Measurements from ENCODE around the gene FBXO31. TPM values are rescaled to one million over a fixed set of nuclear protein-coding genes. Genes with fewer than 3 reads are reported as not detected.
A peak's percentile ranks its signal among the peaks of the same experiment; 100 is the strongest.

FBXO31 gene
- total and polyA plus RNA-seq, 12 donors, result 15.1 to 94.3 (median 72.4) TPM

DNA sequence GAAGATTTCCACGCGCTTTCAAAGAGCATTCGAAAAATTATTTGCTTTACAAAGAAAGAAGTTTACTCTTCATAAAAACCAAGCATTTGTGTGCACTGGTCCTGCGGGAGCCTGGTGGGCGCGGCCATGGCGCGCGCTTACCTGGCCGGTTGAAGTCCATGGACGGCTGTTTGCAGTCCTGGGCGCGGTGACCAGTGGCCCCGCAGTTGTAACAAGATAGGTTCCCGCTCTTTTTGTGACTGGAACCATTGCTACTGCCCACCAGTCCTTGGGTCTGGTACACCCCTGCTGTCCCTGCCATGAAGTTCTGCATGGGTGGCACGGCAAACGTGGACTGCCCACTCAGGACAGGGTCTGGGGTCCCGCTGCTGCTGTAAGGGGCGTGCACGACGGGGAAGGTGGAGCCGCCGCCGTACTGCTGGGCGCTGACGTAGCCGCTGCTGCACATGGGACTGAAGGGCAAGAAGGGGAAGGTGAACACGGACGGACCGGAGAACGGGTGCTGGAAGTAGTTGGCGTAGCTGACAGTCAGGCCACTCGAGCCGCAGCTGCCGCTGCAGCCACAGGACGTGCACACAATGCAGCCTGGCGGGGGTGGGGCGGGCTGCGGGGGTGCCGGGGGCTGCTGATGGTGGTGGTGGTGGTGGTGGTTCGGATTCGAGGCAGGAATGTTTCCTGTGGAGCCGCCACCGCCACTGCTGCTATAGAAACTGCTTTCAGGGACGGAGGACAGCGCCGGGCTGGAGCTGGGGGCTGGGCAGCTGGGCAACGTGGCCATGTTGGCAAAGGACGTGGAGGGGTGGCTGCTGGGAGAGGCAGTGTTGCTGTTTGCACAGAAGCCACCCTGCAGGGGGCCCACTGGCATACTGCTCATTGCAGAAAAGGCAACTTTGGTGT lies 28.0 kb upstream of the FBXO31 start:
- TF ChIP-seq, protein P1, sequence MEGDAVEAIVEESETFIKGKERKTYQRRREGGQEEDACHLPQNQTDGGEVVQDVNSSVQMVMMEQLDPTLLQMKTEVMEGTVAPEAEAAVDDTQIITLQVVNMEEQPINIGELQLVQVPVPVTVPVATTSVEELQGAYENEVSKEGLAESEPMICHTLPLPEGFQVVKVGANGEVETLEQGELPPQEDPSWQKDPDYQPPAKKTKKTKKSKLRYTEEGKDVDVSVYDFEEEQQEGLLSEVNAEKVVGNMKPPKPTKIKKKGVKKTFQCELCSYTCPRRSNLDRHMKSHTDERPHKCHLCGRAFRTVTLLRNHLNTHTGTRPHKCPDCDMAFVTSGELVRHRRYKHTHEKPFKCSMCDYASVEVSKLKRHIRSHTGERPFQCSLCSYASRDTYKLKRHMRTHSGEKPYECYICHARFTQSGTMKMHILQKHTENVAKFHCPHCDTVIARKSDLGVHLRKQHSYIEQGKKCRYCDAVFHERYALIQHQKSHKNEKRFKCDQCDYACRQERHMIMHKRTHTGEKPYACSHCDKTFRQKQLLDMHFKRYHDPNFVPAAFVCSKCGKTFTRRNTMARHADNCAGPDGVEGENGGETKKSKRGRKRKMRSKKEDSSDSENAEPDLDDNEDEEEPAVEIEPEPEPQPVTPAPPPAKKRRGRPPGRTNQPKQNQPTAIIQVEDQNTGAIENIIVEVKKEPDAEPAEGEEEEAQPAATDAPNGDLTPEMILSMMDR (IDR thresholded peaks at IDR 0.05), result no peak
- Histone ChIP-seq H3K27ac (no peak overlapping the region), H3K27me3 (no peaks in the 10 kb centered on the region), H3K4me1 (peaks cover 0 to 18% (median 0%) of the 10 kb centered on the region in 9 donors), H3K9me3 (no peaks in the 10 kb centered on the region), H3K36me3 (peaks cover 0 to 100% (median 66%) of the 10 kb centered on the region in 9 donors), H3K4me3 (no peak overlapping the region)
- DNase-seq (no peak), ATAC-seq (peak in 1 of 8 donors; percentile 13)
- intact Hi-C loops (cut with DNase I), result loop anchor here in 5 of 10 donors (10.0 kb wide), 3 partner anchors 133 to 353 kb away; partner anchors contain the start of gene KLHDC4 (in 1 of the 5)
- 95% methylated on average over 49 of the region's 49 CpGs for WGBS, 2 donors

DNA sequence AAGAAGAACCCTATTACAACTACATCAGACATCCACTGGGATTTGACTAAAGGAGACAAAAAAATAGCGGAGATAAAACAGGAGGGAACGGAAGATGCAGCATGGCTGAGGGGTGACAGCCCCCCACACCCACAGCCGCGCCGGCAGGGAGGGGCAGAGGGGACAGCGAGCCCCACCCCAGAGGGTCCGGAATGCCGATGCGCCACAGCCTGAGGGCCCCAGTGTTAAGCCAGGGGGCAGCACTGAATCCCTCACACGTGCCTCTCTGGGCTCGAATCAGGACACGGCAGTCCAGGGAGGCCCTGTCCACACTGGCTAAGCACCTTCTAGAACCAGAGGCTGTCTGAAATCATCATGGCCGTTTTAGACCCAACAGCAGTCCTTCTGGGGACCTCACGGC lies 27.4 kb upstream of the FBXO31 start:
- Histone ChIP-seq H3K9me3 (no peaks in the 10 kb centered on the region), H3K27ac (no peak overlapping the region), H3K36me3 (peaks cover 0 to 100% (median 59%) of the 10 kb centered on the region in 9 donors), H3K27me3 (no peaks in the 10 kb centered on the region), H3K4me1 (peaks cover 0 to 20% (median 0%) of the 10 kb centered on the region in 9 donors), H3K4me3 (no peak overlapping the region)
- TF ChIP-seq, protein P1 (IDR thresholded peaks at IDR 0.05), result peak in 1 of 9 donors; percentile 10
- WGBS, 2 donors, result 85 to 89% methylated on average over 14 of the region's 14 CpGs
- ATAC-seq (no peak), DNase-seq (no peak)
- intact Hi-C loops (cut with DNase I), result loop anchor here in 5 of 10 donors (10.0 kb wide), 3 partner anchors 134 to 354 kb away; partner anchors contain the start of gene KLHDC4 (in 1 of the 5)

DNA sequence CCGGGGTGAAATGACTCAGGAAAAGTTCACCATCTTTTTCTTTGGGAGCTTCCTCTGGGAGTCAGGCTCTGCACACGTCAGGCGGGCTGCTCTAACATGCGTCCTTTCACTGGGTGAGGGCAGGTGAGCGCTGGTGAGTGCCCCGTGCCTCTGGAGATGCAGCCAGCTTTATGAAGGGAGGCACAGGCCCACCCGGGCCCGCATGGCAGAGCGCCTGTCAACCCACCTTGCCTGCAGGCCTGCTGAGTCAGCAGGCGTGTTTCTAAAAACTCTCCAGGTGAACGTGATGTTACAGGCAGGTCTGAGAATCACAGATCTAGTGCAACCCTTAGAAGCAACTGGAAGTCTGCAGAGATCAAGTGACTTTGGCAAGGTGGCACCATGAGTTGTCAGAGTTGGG lies 27.0 kb upstream of the FBXO31 start:
- ATAC-seq (no peak), DNase-seq (no peak)
- TF ChIP-seq, protein P1 (IDR thresholded peaks at IDR 0.05), result no peak
- Histone ChIP-seq H3K4me1 (peaks cover 0 to 20% (median 0%) of the 10 kb centered on the region in 9 donors), H3K27me3 (no peaks in the 10 kb centered on the region), H3K4me3 (no peak overlapping the region), H3K27ac (no peak overlapping the region), H3K9me3 (no peaks in the 10 kb centered on the region), H3K36me3 (peaks cover 0 to 100% (median 57%) of the 10 kb centered on the region in 9 donors)
- WGBS, 2 donors, result 93 to 96% methylated on average over 11 of the region's 11 CpGs
- intact Hi-C loops (cut with DNase I), result loop anchor here in 5 of 10 donors (10.0 kb wide), 3 partner anchors 134 to 354 kb away; partner anchors contain the start of gene KLHDC4 (in 1 of the 5)

DNA sequence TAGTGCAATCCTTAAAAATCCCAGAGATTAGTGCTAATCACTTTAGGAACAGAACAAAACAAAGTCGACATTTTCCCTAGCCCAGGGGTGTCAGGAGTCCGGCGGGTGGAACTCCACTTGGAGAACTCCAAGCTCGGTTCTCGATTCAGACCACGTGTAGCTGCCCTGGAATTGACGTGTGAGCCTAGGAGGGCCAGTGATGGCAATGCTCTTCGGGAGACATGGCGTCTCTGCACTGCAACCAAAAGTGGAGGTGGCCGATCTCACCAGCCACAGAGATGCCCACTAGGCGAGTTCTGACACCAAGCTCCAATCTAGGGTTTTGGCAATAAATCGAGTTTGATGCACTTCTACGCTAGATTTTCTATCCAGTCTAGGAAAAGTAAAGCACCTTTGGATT lies 26.2 kb upstream of the FBXO31 start:
- TF ChIP-seq, protein P1 (IDR thresholded peaks at IDR 0.05), result no peak
- H3K27ac ChIP-seq, result no peak overlapping the region
- H3K4me1 ChIP-seq, result peaks cover 0 to 20% (median 0%) of the 10 kb centered on the region in 9 donors
- 93 to 94% methylated on average over 13 of the region's 13 CpGs for WGBS, 2 donors
- peaks cover 0 to 100% (median 59%) of the 10 kb centered on the region in 9 donors for H3K36me3 ChIP-seq
- H3K27me3 ChIP-seq, result no peaks in the 10 kb centered on the region
- DNase-seq (no peak), ATAC-seq (no peak)
- H3K9me3 ChIP-seq, result no peaks in the 10 kb centered on the region
- intact Hi-C loops (cut with DNase I), result loop anchor here in 7 of 10 donors (5.0 to 10.0 kb wide), 6 partner anchors 45 to 355 kb away; partner anchors contain the start of gene KLHDC4 (in 1 of the 7)
- no peak overlapping the region for H3K4me3 ChIP-seq

Data from heart right ventricle (tissue), 16 donors.